DOHH2 (cell line): ENCODE results near the gene GRIA1.

Source experiments
- H3F3A ChIP-seq: fragments of 200-600 bp; sonication (generic), shearing (Covaris generic); 2 replicates; pipeline ENCODE4 v1.6.0; 2016; ENCODE audit warnings: antibody characterized with exemption, mild to moderate bottlenecking; ENCODE audit not compliant: control insufficient read depth, insufficient read depth
- H3K27ac ChIP-seq: fragments of 200-600 bp; sonication (generic); 2 replicates; pipeline ENCODE4 v1.5.1; 2014; ENCODE audit warnings: low read depth, mild to moderate bottlenecking, low read length, moderate library complexity
- H3K27me3 ChIP-seq: fragments of 200-600 bp; sonication (generic); 2 replicates; pipeline ENCODE4 v1.6.1; 2014; ENCODE audit warnings: mild to moderate bottlenecking, low read length, mixed read lengths; ENCODE audit not compliant: control insufficient read depth
- H3K36me3 ChIP-seq: fragments of 200-600 bp; sonication (generic); 2 replicates; pipeline ENCODE4 v1.6.1; 2014; ENCODE audit warnings: mild to moderate bottlenecking, low read length, moderate library complexity, mixed read lengths; ENCODE audit not compliant: control insufficient read depth
- H3K4me1 ChIP-seq: fragments of 200-600 bp; sonication (generic); 2 replicates; pipeline ENCODE4 v1.6.1; 2014; ENCODE audit warnings: mild to moderate bottlenecking, low read length, mixed read lengths; ENCODE audit not compliant: control insufficient read depth
- H3K4me2 ChIP-seq: fragments of 200-600 bp; sonication (generic); 2 replicates; pipeline ENCODE4 v1.6.0; 2014; ENCODE audit warnings: mild to moderate bottlenecking, low read length, moderate library complexity
- H3K4me3 ChIP-seq: fragments of 200-600 bp; sonication (generic); 2 replicates; pipeline ENCODE4 v1.5.1; 2014; ENCODE audit warnings: mild to moderate bottlenecking, low read length, mixed read lengths
- H3K79me2 ChIP-seq: fragments of 200-600 bp; sonication (generic); 2 replicates; pipeline ENCODE4 v1.6.1; 2014; ENCODE audit warnings: mild to moderate bottlenecking, low read length, mixed read lengths; ENCODE audit not compliant: control insufficient read depth
- H3K9me2 ChIP-seq: fragments of 200-600 bp; sonication (generic); replicated peaks from 2 replicates; pipeline ENCODE4 v1.6.1; 2014; ENCODE audit warnings: mild to moderate bottlenecking, low read length, mixed read lengths; ENCODE audit not compliant: control insufficient read depth
- H3K9me3 ChIP-seq: fragments of 200-600 bp; sonication (generic); 2 replicates; pipeline ENCODE4 v1.6.1; 2014; ENCODE audit warnings: antibody characterized with exemption, low read length, mixed read lengths; ENCODE audit not compliant: control insufficient read depth, insufficient read depth
- H4K20me1 ChIP-seq: fragments of 200-600 bp; sonication (generic); 2 replicates; pipeline ENCODE4 v1.6.0; 2014; ENCODE audit warnings: low read depth, mild to moderate bottlenecking, antibody characterized with exemption, low read length, moderate library complexity; ENCODE audit not compliant: control insufficient read depth, insufficient read depth
- CTCF ChIP-seq: fragments of 200-600 bp; sonication (generic); IDR thresholded peaks from one replicate; pipeline ENCODE4 v1.5.1; 2014; ENCODE audit warnings: antibody characterized with exemption, mild to moderate bottlenecking, low read depth, low read length; ENCODE audit not compliant: poor library complexity, severe bottlenecking
- EZH2phosphoT487 ChIP-seq: fragments of 200-600 bp; sonication (generic); IDR thresholded peaks from 2 replicates; pipeline ENCODE4 v1.6.1; 2017; ENCODE audit warnings: borderline replicate concordance, mild to moderate bottlenecking, antibody characterized with exemption, low read length, moderate library complexity, mixed read lengths

Gene GRIA1

GRCh38 chr5:153704110-153704509 is 213.6 kb downstream of the GRIA1 start:
- no peaks in the 10 kb centered on the region for H3K9me2 ChIP-seq
- no peaks in the 10 kb centered on the region for H3K4me1 ChIP-seq
- H3K4me3 ChIP-seq = no peak overlapping the region
- TF ChIP-seq EZH2phosphoT487 (no peak), CTCF (no peak)
- no peaks in the 10 kb centered on the region for H3K36me3 ChIP-seq
- H3K79me2 ChIP-seq = no peaks in the 10 kb centered on the region
- no peak overlapping the region for H3K4me2 ChIP-seq
- no peaks in the 10 kb centered on the region for H3K9me3 ChIP-seq
- H3K27ac ChIP-seq = no peak overlapping the region
- H3K27me3 ChIP-seq = no peaks in the 10 kb centered on the region
- H4K20me1 ChIP-seq = no peaks in the 10 kb centered on the region
- no peaks in the 10 kb centered on the region for H3F3A ChIP-seq

GRCh38 chr5:153707626-153708025 is 217.2 kb downstream of the GRIA1 start:
- no peaks in the 10 kb centered on the region for H3K36me3 ChIP-seq
- no peaks in the 10 kb centered on the region for H3F3A ChIP-seq
- H3K79me2 ChIP-seq = no peaks in the 10 kb centered on the region
- no peak overlapping the region for H3K27ac ChIP-seq
- H3K4me2 ChIP-seq = no peak overlapping the region
- H3K27me3 ChIP-seq = no peaks in the 10 kb centered on the region
- no peak overlapping the region for H3K4me3 ChIP-seq
- no peaks in the 10 kb centered on the region for H4K20me1 ChIP-seq
- H3K4me1 ChIP-seq = no peaks in the 10 kb centered on the region
- H3K9me2 ChIP-seq = no peaks in the 10 kb centered on the region
- H3K9me3 ChIP-seq = no peaks in the 10 kb centered on the region
- TF ChIP-seq EZH2phosphoT487 (no peak), CTCF (no peak)

- Histone ChIP-seq H3K79me2 (no peaks in the 10 kb centered on the region), H3K36me3 (no peaks in the 10 kb centered on the region), H3K27me3 (no peaks in the 10 kb centered on the region), H3K9me2 (no peaks in the 10 kb centered on the region), H3K4me1 (no peaks in the 10 kb centered on the region), H3K27ac (no peak overlapping the region), H3F3A (no peaks in the 10 kb centered on the region), H3K4me2 (no peak overlapping the region), H4K20me1 (no peaks in the 10 kb centered on the region), H3K4me3 (no peak overlapping the region), H3K9me3 (no peaks in the 10 kb centered on the region)
- TF ChIP-seq CTCF (peak; percentile 26), EZH2phosphoT487 (no peak)
Measured at GRCh38 chr5:153711755-153712154, 221.3 kb downstream of the GRIA1 start.

GRCh38 chr5:153712946-153713345 is 222.5 kb downstream of the GRIA1 start:
- TF ChIP-seq CTCF = no peak
- TF ChIP-seq EZH2phosphoT487 = no peak
- Histone ChIP-seq H3K4me1 (no peaks in the 10 kb centered on the region), H3F3A (no peaks in the 10 kb centered on the region), H3K9me3 (no peaks in the 10 kb centered on the region), H3K79me2 (no peaks in the 10 kb centered on the region), H3K27ac (no peak overlapping the region), H3K4me3 (no peak overlapping the region), H4K20me1 (no peaks in the 10 kb centered on the region), H3K27me3 (no peaks in the 10 kb centered on the region), H3K4me2 (no peak overlapping the region), H3K36me3 (no peaks in the 10 kb centered on the region), H3K9me2 (no peaks in the 10 kb centered on the region)
